IMR-90 (cell line): ENCODE data around the gene ACO1. TPM values are rescaled to one million over a fixed set of nuclear protein-coding genes. Genes with fewer than 3 reads are reported as not detected.

Experiments
- ATAC-seq: fragments of 200-7000 bp; cut with Tn5 transposase; 2 replicates; pipeline ENCODE4 v1.9.1; 2020; ENCODE audit warnings: low read depth, mild to moderate bottlenecking, moderate library complexity
- BruUV-seq: library from RNA; stranded (reverse); fragments of 400-500 nt; replicated peaks from 2 replicates; lab custom pipeline; 2021; lab: Mats Ljungman, UMichigan
- CTCF ChIA-PET: fragments of 300-600 bp; formaldehyde crosslinking; extraction: SDS; loops from one replicate; lab custom pipeline; 2021; ENCODE audit warnings: antibody characterized with exemption; lab: Yijun Ruan, JAX
- POLR2A ChIA-PET: fragments of 300-600 bp; sonication (Branson Sonifier 250); formaldehyde crosslinking; loops from one replicate; lab custom pipeline; 2022; ENCODE audit warnings: antibody characterized with exemption; ENCODE audit not compliant: unreplicated experiment; lab: Charles Lee
- DNase-seq: peaks from one replicate; pipeline ENCODE4 v3.0.0; 2013
- H2AFZ ChIP-seq: replicated peaks from 2 replicates; pipeline ENCODE3; 2013; ENCODE audit warnings: low read length, mild to moderate bottlenecking; ENCODE audit not compliant: poor library complexity
- H2AK5ac ChIP-seq: 2 replicates; pipeline ENCODE4 v1.6.1; 2013; ENCODE audit warnings: low read depth, low read length, inconsistent platforms
- H2AK9ac ChIP-seq: replicated peaks from 2 replicates; pipeline ENCODE3; 2013; ENCODE audit warnings: mild to moderate bottlenecking, low read depth, low read length, moderate library complexity; ENCODE audit not compliant: poor library complexity
- H2BK120ac ChIP-seq: 2 replicates; pipeline ENCODE4 v1.6.1; 2013; ENCODE audit warnings: low read depth, low read length, inconsistent platforms
- H2BK15ac ChIP-seq: 3 replicates; pipeline ENCODE4 v1.6.1; 2013; ENCODE audit warnings: low read depth, low read length, inconsistent platforms
- H2BK20ac ChIP-seq: 2 replicates; pipeline ENCODE4 v1.6.1; 2013; ENCODE audit warnings: low read depth, mild to moderate bottlenecking, inconsistent platforms, low read length, moderate library complexity
- H2BK5ac ChIP-seq: 2 replicates; pipeline ENCODE4 v1.6.1; 2013; ENCODE audit warnings: mild to moderate bottlenecking, low read depth, low read length, inconsistent platforms; ENCODE audit not compliant: poor library complexity, severe bottlenecking
- H3K14ac ChIP-seq: replicated peaks from 2 replicates; pipeline ENCODE4 v1.6.1; 2013; ENCODE audit warnings: low read depth, low read length, inconsistent platforms
- H3K18ac ChIP-seq: 2 replicates; pipeline ENCODE4 v1.6.1; 2013; ENCODE audit warnings: low read depth, low read length, control low read depth
- H3K23ac ChIP-seq: 2 replicates; pipeline ENCODE4 v1.6.1; 2013; ENCODE audit warnings: low read depth, low read length, inconsistent platforms
- H3K27ac ChIP-seq: 2 replicates; pipeline ENCODE4 v1.5.1; 2013; ENCODE audit warnings: mild to moderate bottlenecking, control low read depth, low read length; ENCODE audit not compliant: insufficient read depth
- H3K27me3 ChIP-seq: 2 replicates; pipeline ENCODE4 v1.6.1; 2013; ENCODE audit warnings: low read length; ENCODE audit not compliant: control insufficient read depth, insufficient read depth
- H3K36me3 ChIP-seq: 2 replicates; pipeline ENCODE4 v1.6.1; 2013; ENCODE audit warnings: low read length, mixed read lengths; ENCODE audit not compliant: control insufficient read depth, insufficient read depth
- H3K4ac ChIP-seq: 2 replicates; pipeline ENCODE4 v1.6.1; 2013; ENCODE audit warnings: low read depth, low read length, inconsistent platforms
- H3K4me1 ChIP-seq: 2 replicates; pipeline ENCODE4 v1.6.1; 2013; ENCODE audit warnings: low read length, mixed read lengths; ENCODE audit not compliant: control insufficient read depth, insufficient read depth
- H3K4me2 ChIP-seq: 2 replicates; pipeline ENCODE4 v1.6.1; 2013; ENCODE audit warnings: low read depth, mild to moderate bottlenecking, control low read depth, low read length, moderate library complexity
- H3K4me3 ChIP-seq: 2 replicates; pipeline ENCODE4 v1.5.1; 2013; ENCODE audit warnings: low read depth, mild to moderate bottlenecking, control low read depth, low read length, moderate library complexity; ENCODE audit not compliant: insufficient read depth
- H3K56ac ChIP-seq: 2 replicates; pipeline ENCODE4 v1.6.1; 2013; ENCODE audit warnings: low read length, inconsistent platforms; ENCODE audit not compliant: insufficient read depth; ENCODE audit errors: extremely low read depth
- H3K79me1 ChIP-seq, 2 experiments: 2 replicates each; pipeline ENCODE4 v1.6.1; 2013; ENCODE audit warnings: low read length in 2 of 2, inconsistent platforms in 1 of 2, low read depth in 1 of 2
- H3K9ac ChIP-seq: 2 replicates; pipeline ENCODE4 v1.6.1; 2013; ENCODE audit warnings: low read depth, low read length, control low read depth
- H3K9me1 ChIP-seq: 2 replicates; pipeline ENCODE4 v1.6.1; 2013; ENCODE audit warnings: low read length, inconsistent platforms; ENCODE audit not compliant: insufficient read depth
- H3K9me3 ChIP-seq: 2 replicates; pipeline ENCODE4 v1.6.1; 2013; ENCODE audit warnings: low read length; ENCODE audit not compliant: control insufficient read depth, insufficient read depth
- H4K20me1 ChIP-seq: 2 replicates; pipeline ENCODE4 v1.6.1; 2013; ENCODE audit warnings: low read length, inconsistent platforms; ENCODE audit not compliant: insufficient read depth
- H4K5ac ChIP-seq: 2 replicates; pipeline ENCODE4 v1.6.1; 2013; ENCODE audit warnings: mild to moderate bottlenecking, low read depth, low read length, control low read depth
- H4K8ac ChIP-seq, 2 experiments: 2 replicates each; pipeline ENCODE4 v1.6.1; 2013; ENCODE audit warnings: low read depth in 2 of 2, low read length in 2 of 2, control low read depth in 1 of 2, inconsistent platforms in 1 of 2
- H4K91ac ChIP-seq: 2 replicates; pipeline ENCODE4 v1.6.1; 2013; ENCODE audit warnings: low read depth, low read length, inconsistent platforms; ENCODE audit not compliant: insufficient read depth
- BHLHE40 ChIP-seq: fragments of 150-350 bp; IDR thresholded peaks from 2 replicates; pipeline ENCODE4 v1.6.1; 2016; ENCODE audit warnings: mild to moderate bottlenecking, low read depth, low read length
- MAFK ChIP-seq: IDR thresholded peaks from 2 replicates; pipeline ENCODE4 v1.6.1; 2012; ENCODE audit warnings: low read depth, low read length, improper control_type of control experiment
- POLR2A ChIP-seq: IDR thresholded peaks from 2 replicates; pipeline ENCODE4 v1.6.1; 2012; ENCODE audit warnings: mild to moderate bottlenecking, low read depth, low read length
- WGBS, 2 experiments: methylation state at CpG; one replicate each; pipeline versions ENCODE4 v1.1.5 to v1.1.7; 2013; ENCODE audit warnings: missing lambda C conversion rate in 2 of 2; ENCODE audit not compliant: insufficient read length in 1 of 2; ENCODE audit errors: extremely low coverage in 2 of 2; 5-methylcytosine and 5-hydroxymethylcytosine counted together
- dilution Hi-C: fragments of 300-500 bp; cut with HindIII; formaldehyde crosslinking; loops from one replicate; pipeline ENCODE4 v1.14.3; 2018; ENCODE audit warnings: low sequenced_read_pairs; ENCODE audit not compliant: unreplicated experiment
- in situ Hi-C: fragments of 300-500 bp; cut with MboI; formaldehyde crosslinking; loops from 3 replicates; pipeline ENCODE4 v1.14.3; 2019; ENCODE audit warnings: low sequenced_read_pairs, inconsistent platforms, mixed read lengths
- intact Hi-C: fragments of 100-400 bp; cut with micrococcal nuclease; formaldehyde crosslinking; loops from 2 replicates; pipeline ENCODE4 v1.10.0; 2022
- polyA plus RNA-seq, 3 experiments: library from polyadenylated mRNA; depleted of rRNA; stranded (reverse); fragments of >200 nt; gene quantifications; 2 replicates each; pipeline ENCODE4 v1.2.3, GENCODE V29; 2012; ENCODE audit warnings: low replicate concordance in 1 of 3
- total RNA-seq: library from RNA; depleted of rRNA; stranded (reverse); fragments of >200 nt; gene quantifications from 2 replicates; pipeline ENCODE4 v1.2.3, GENCODE V29; 2012
- TF ChIP-seq, protein P1 (sequence below): fragments of 150-350 bp; IDR thresholded peaks from 2 replicates; pipeline ENCODE4 v1.6.1; 2017; ENCODE audit warnings: mild to moderate bottlenecking, antibody characterized with exemption, low read length, low read depth
- TF ChIP-seq, protein P2 (sequence below): fragments of 150-350 bp; IDR thresholded peaks from 2 replicates; pipeline ENCODE4 v1.6.1; 2016; ENCODE audit warnings: low read depth, mild to moderate bottlenecking, low read length, moderate library complexity, borderline replicate concordance

Gene ACO1
- total and polyA plus RNA-seq, 2 of the 4 experiments (the other 2 are of a cell fraction): 85.9 to 158 TPM

- H2AK5ac ChIP-seq: peak overlapping the region; percentile 41; the same call in 1 of the 2 replicates
- H2BK20ac ChIP-seq: peak overlapping the region; percentile 73; the same call in 1 of the 2 replicates
- H3K27ac ChIP-seq: peak overlapping the region; percentile 95
- in situ Hi-C loops (loop anchor here (5.0 kb wide), 1 partner anchor 193 kb away; no protein-coding TSS in a partner anchor), dilution Hi-C loops (no loop called here), intact Hi-C loops (loop anchor here (1.0 to 2.0 kb wide), 4 partner anchors 11 to 189 kb away; partner anchors contain the start of genes NDUFB6 and RIGI)
- H3K9ac ChIP-seq: peak overlapping the region; percentile 88
- peaks cover 23% of the 10 kb centered on the region for H3K36me3 ChIP-seq
- peak overlapping the region; percentile 86 for H3K56ac ChIP-seq
- ATAC-seq: peak; percentile 16
- TF ChIP-seq POLR2A (no peak), BHLHE40 (no peak), MAFK (no peak)
- TF ChIP-seq, protein P1, sequence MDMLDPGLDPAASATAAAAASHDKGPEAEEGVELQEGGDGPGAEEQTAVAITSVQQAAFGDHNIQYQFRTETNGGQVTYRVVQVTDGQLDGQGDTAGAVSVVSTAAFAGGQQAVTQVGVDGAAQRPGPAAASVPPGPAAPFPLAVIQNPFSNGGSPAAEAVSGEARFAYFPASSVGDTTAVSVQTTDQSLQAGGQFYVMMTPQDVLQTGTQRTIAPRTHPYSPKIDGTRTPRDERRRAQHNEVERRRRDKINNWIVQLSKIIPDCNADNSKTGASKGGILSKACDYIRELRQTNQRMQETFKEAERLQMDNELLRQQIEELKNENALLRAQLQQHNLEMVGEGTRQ: no peak
- TF ChIP-seq, protein P2, sequence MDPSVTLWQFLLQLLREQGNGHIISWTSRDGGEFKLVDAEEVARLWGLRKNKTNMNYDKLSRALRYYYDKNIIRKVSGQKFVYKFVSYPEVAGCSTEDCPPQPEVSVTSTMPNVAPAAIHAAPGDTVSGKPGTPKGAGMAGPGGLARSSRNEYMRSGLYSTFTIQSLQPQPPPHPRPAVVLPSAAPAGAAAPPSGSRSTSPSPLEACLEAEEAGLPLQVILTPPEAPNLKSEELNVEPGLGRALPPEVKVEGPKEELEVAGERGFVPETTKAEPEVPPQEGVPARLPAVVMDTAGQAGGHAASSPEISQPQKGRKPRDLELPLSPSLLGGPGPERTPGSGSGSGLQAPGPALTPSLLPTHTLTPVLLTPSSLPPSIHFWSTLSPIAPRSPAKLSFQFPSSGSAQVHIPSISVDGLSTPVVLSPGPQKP: no peak
- peak overlapping the region; percentile 76 for H2BK15ac ChIP-seq
- H4K8ac ChIP-seq: peak overlapping the region; percentile 40 to 85
- H3K23ac ChIP-seq: peak overlapping the region; percentile 74
- peaks cover 35% of the 10 kb centered on the region for H4K20me1 ChIP-seq
- H2BK120ac ChIP-seq: peak overlapping the region; percentile 90
- ChIA-PET CTCF (interaction anchor here (0.9 to 3.1 kb wide), 5 partner anchors 11 to 198 kb away, joined by 3 to 9 read pairs (median 4); no protein-coding TSS in a partner anchor), POLR2A (interaction anchor here (0.6 to 1.0 kb wide), 2 partner anchors 14 to 15 kb away, joined by 3 read pairs; no protein-coding TSS in a partner anchor)
- H3K9me3 ChIP-seq: no peaks in the 10 kb centered on the region
- peak overlapping the region; percentile 94 for H2BK5ac ChIP-seq
- H4K91ac ChIP-seq: peak overlapping the region; percentile 86
- peak overlapping the region; percentile 64 for H3K4me3 ChIP-seq
- H2AK9ac ChIP-seq: no peak overlapping the region
- peaks cover 16% of the 10 kb centered on the region for H3K4me1 ChIP-seq
- H3K4ac ChIP-seq: peak overlapping the region; percentile 86
- H3K14ac ChIP-seq: peak overlapping the region; percentile 88
- no peaks in the 10 kb centered on the region for H3K27me3 ChIP-seq
- H4K5ac ChIP-seq: peak overlapping the region; percentile 90
- no peak for DNase-seq
- peak overlapping the region; percentile 95 for H3K4me2 ChIP-seq
- peak overlapping the region; percentile 90 for H2AFZ ChIP-seq
- WGBS, 2 experiments: no CpG with 5 or more reads among the region's 13 CpGs
- peaks cover 12 to 38% of the 10 kb centered on the region in 2 experiments for H3K79me1 ChIP-seq
- H3K9me1 ChIP-seq: peaks cover 17% of the 10 kb centered on the region
- peak overlapping the region; percentile 94 for H3K18ac ChIP-seq
- BruUV-seq: no TSS peak
Measured at GRCh38 chr9:32384002-32384363, 460 bp upstream of the ACO1 start.
